DMS 273 (cell line): ENCODE data around the gene WDR5B.
"Not testable (repeated sequence)": the region's sequence is repeated elsewhere in the genome, so short reads cannot be mapped to it uniquely, and the experiment has no call there.

ENCODE experiments used
- DNase-seq: peaks from one replicate; lab custom pipeline; 2025; ENCODE audit not compliant: unreplicated experiment; lab: John Stamatoyannopoulos, UW

Gene WDR5B

GRCh38 chr3:122415762-122416654 is at the start of gene WDR5B:
TSS of gene WDR5B (minus strand) at chr3:122416062. CDS start at chr3:122415528, 534 bp downstream.
- no peak for DNase-seq

DNA sequence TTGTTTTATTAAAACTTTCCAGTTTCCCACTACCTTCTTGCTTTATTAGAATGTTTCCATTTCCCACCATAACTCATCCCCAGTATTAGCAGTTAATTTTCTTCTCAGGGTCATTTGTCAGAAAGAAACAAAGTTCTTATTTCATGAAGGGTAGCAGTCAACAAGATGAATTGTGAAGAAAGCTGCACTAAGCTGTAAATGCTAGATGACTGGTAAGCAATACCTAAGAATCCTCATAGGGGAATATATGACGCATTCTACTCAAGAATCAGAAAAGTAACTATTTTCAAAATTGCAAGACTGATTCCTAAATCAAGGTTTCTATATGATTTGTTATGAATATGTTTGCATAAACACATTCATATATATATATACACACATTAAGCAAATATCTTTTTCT is 48.8 kb upstream of the WDR5B start:
- DNase-seq: no peak

- DNase-seq: no peak
Observed at GRCh38 chr3:122462406-122462805, 46.5 kb upstream of the WDR5B start.

DNA sequence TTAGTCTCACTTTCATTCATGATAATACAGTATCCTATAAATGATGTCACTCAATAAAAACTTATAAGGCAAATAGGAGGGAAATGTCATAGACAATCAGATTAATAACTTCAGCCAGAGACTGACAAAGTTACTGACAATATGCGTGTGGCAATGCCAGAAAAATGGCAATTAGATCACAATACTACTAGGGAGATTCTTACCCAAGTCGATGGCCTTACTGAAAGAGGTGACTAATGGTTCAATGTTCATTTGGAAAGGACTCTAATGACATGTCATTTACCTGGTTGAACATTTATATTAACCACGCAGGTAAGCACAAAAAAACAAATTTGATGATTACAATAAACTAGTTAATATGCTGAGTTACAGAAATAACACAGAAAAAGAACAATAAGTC is 45.9 kb upstream of the WDR5B start:
- no peak for DNase-seq

GRCh38 chr3:122458992-122459391 is 43.1 kb upstream of the WDR5B start:
- DNase-seq: peak; percentile 54

- no peak for DNase-seq
Observed at GRCh38 chr3:122457706-122458105, 41.8 kb upstream of the WDR5B start.

DNA sequence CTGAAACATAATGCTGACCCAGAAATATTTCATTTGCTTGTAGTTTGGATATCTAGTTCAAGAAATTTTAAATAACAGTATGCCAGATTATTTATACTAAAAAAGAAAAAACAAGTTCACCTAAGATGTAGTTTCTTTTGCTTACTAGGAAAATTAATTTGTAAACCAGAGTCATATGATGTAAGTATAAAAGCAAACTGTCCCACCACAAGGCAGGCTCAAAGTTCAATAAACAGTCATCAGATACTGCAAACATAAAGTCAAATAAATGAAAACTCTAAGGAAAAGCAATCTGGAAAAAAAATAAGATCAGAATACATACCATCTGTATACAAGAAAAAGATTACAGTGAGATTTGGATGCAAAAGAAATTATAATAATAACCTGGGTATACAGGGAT is 40.2 kb upstream of the WDR5B start:
- DNase-seq: no peak

DNA sequence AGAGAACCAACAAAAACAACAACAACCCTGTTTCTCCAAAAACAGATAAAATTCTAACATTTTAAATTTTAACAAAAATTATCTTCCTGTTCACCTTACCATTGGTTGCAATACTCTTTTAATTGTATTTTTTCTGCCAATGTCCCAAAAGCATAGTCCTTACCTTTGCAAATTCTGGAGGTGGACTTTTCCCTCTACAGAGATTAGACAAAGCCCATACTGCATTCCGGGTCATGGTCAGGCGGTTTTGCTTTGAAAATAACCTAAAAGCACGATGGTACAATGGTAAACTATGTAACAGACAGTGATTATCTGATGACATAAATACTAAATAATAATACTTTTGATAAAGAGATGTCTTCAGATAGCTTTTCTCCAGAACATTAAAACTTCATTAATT is 35.5 kb upstream of the WDR5B start:
- no peak for DNase-seq

DNA sequence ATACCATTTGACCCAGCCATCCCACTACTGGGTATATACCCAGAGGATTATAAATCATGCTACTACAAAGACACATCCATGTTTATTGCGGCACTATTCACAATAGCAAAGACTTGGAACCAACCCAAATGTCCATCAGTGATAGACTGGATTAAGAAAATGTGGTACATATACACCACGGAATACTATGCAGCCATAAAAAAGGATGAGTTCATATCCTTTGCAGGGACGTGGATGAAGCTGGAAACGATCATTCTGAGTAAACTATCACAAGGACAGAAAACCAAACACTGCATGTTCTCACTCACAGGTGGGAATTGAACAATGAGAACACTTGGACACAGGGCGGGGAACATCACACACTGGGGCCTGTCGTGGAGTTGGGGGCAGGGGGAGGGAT is 32.4 kb upstream of the WDR5B start:
- DNase-seq: not testable (repeated sequence)

GRCh38 chr3:122444491-122444887 is 28.6 kb upstream of the WDR5B start:
- DNase-seq: not testable (repeated sequence)

- not testable (repeated sequence) for DNase-seq
Observed at GRCh38 chr3:122443762-122444490, 28.1 kb upstream of the WDR5B start.

GRCh38 chr3:122443090-122443489 is 27.2 kb upstream of the WDR5B start:
- DNase-seq: no peak

- DNase-seq: no peak
Observed at GRCh38 chr3:122435950-122436349, 20.1 kb upstream of the WDR5B start.

DNA sequence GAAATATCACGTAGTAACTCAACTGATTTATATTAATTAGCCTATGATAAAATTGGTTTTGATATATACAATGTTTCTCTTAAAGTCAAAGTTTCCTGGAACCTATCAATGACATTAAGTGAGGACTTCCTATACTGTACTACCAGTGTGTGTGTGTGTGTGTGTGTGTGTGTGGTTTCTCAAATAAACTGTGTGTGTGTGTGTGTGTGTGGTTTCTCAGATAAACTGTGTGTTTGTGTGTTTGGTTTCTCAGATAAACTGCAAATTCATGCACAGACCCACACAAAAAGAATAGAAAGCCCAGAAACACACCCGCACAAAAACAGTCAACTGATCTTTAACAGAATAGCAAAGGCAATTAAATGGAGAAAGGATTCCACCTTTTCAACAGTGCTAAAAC is 14.5 kb upstream of the WDR5B start:
- DNase-seq: no peak

- DNase-seq: no peak
Observed at GRCh38 chr3:122427857-122428471, 12.1 kb upstream of the WDR5B start.

DNA sequence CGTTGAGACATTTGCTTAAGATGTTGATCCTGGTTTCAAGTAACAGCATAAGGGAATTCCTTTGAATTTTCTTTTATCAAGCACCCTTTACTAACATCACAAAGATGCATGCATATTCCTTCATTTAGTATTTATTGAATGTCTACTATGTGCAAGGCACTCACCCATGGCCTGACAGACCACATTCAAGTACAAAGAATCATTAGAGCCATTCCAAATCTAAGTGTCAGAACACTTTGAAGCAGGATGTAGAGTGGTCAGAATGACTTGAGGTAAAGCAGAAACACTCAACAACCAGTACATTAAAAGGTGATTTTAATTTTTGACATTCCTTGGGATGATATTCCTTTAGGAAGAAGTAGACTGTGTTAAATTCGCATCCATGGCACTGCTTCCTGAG is 6.0 kb upstream of the WDR5B start:
- no peak for DNase-seq

DNA sequence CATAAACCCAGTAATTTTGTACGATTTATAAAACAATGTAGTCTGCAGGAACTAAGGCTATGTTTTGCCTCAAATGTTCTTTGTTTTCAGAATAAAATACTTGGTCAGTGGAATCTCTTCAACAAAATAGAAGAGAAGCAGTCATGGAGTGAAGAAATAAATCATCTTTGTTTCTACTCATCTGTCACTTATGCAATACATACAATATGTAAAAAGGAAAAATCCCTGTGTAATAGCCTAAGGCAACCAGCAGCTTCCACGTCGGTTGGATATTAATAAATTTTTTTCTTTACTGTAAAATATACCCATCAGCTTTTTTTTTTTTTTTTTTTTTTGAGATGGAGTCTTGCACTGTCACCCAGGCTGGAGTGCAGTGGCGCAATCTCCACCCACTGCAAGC is 5.2 kb upstream of the WDR5B start:
- DNase-seq: no peak

GRCh38 chr3:122416966-122417365 is 1.1 kb upstream of the WDR5B start:
- DNase-seq: no peak

DNA sequence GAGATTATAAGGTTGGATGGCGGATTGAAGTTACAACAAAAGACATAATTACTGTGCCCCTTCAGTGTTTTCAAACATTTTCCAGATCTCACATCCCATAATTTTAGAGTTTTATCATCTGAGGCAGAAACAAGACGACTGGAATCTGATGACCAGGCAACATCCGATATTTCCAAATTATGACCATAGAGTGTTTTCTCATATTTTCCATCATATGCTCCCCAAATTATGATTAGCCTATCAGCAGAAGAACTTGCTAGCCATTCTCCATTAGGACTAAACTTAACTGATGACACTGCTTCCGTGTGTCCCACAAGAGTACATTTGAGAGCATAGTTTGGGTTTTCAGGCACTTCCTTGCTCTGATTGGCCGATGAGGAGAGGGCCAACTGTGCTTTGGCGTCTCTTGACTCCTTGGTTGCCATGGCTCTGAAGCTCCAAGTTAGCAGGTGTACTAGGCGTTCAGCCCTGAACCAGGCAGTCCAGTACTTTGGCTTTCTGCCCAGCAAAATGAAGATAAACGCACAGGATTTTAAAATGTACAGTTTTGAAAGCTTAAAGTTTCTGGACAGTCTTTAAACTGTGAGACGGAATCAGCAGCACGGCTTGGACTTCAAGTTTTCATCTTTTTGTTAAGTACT is 638 bp downstream of the WDR5B start:
- DNase-seq: no peak

GRCh38 chr3:122414391-122414790 is 1.5 kb downstream of the WDR5B start:
- DNase-seq: no peak

GRCh38 chr3:122410639-122411038 is 5.2 kb downstream of the WDR5B start:
- no peak for DNase-seq
